Kasumi-1 (cell line): Measurements from ENCODE around the gene ADAMTS5.

ENCODE experiments used
- DNase-seq, 2 experiments: peaks; one replicate each; lab custom pipeline; 2025; lab: John Stamatoyannopoulos, UW

ADAMTS5 gene

GRCh38 chr21:26887251-26887650, 79.6 kb downstream of the ADAMTS5 start:
- no peak for DNase-seq

- DNase-seq, result no peak
Observed at GRCh38 chr21:26884436-26884835, 82.5 kb downstream of the ADAMTS5 start.

GRCh38 chr21:26883768-26884167, 83.1 kb downstream of the ADAMTS5 start:
- DNase-seq, result no peak

GRCh38 chr21:26881504-26882228, 85.2 kb downstream of the ADAMTS5 start:
- peak; percentile 46 to 74 for DNase-seq

GRCh38 chr21:26877018-26877417, 89.9 kb downstream of the ADAMTS5 start:
- no peak for DNase-seq

- DNase-seq, result no peak
Observed at GRCh38 chr21:26874347-26874746, 92.5 kb downstream of the ADAMTS5 start.
